ENCODE measurements around the gene UNC13C. TPM values are rescaled to one million over a fixed set of nuclear protein-coding genes. Genes with fewer than 3 reads are reported as not detected.

Gene UNC13C
- total and polyA plus RNA-seq, 10 of the 15 experiments (the other 5 are each of a cell fraction or from before 2014, with no cell fraction given), result 9.9 to 81.3 (median 25.0) TPM

- no peak overlapping the region for H3K27ac ChIP-seq (ENCODE audit: control insufficient read depth, insufficient read depth)
- no peak overlapping the region for H3K4me3 ChIP-seq
- H3K4me1 ChIP-seq (ENCODE audit: control insufficient read depth, insufficient read depth, low read length), result no peaks in the 10 kb centered on the region
- TF ChIP-seq EP300 (IDR thresholded peaks at IDR 0.05; ENCODE audit: borderline replicate concordance in 1 of 2, control insufficient read depth in 1 of 2, low read depth in 2 of 2, low read length in 2 of 2), result no peak
- no peak for TF ChIP-seq SP1 (IDR thresholded peaks at IDR 0.05; ENCODE audit: low read depth, low read length)
- no peak for TF ChIP-seq E2F4 (IDR thresholded peaks at IDR 0.05; ENCODE audit: low read depth, low read length)
- in situ Hi-C loops (cut with MboI) (no loop called here), intact Hi-C loops (cut with micrococcal nuclease; ENCODE audit: unreplicated experiment) (no loop called here)
- H3K36me3 ChIP-seq (ENCODE audit: control insufficient read depth in 2 of 2, insufficient read depth in 2 of 2, low read length in 1 of 2), result no peaks in the 10 kb centered on the region
- no peaks in the 10 kb centered on the region for H3K27me3 ChIP-seq (replicated peaks in 1 of 2; ENCODE audit: control insufficient read depth in 2 of 2, insufficient read depth in 2 of 2, low read length in 1 of 2)
- RAD21 ChIA-PET (ENCODE audit: unreplicated experiment), result no interaction called here
- no peak overlapping the region for H3K9ac ChIP-seq (ENCODE audit: control insufficient read depth, insufficient read depth, low read length)
- POLR2A ChIA-PET, result no interaction called here
- no peaks in the 10 kb centered on the region for H3K79me2 ChIP-seq (ENCODE audit: control insufficient read depth, insufficient read depth, low read length)
- WGBS (ENCODE audit: insufficient coverage, insufficient replicate concordance, low lambda C conversion rate, missing lambda C conversion rate), result 0% methylated on average over 2 of the region's 2 CpGs
- CTCF ChIA-PET, result interaction anchor here (0.7 to 1.4 kb wide), 2 partner anchors 9 to 615 kb away, joined by 3 to 4 read pairs; no protein-coding TSS in a partner anchor
- SMC1A ChIA-PET (ENCODE audit: uncharacterized antibody, unreplicated experiment), result no interaction called here
- ATAC-seq (peak; percentile 45; the same call in 2 of the 3 replicates), DNase-seq (ENCODE audit: low read depth, low spot score) (no peak), FAIRE-seq (no peak)
- no peaks in the 10 kb centered on the region for H4K20me1 ChIP-seq (ENCODE audit: control insufficient read depth, insufficient read depth)
- no peak overlapping the region for H3K4me2 ChIP-seq (ENCODE audit: control insufficient read depth, insufficient read depth)
- H3K9me3 ChIP-seq (replicated peaks; ENCODE audit: control insufficient read depth, insufficient read depth, low read length), result no peaks in the 10 kb centered on the region
- no peak overlapping the region for H2AFZ ChIP-seq (ENCODE audit: control insufficient read depth, low read depth, low read length)
- no TSS peak for BruUV-seq (replicated peaks)
Observed at GRCh38 chr15:54045397-54045796, 67.2 kb downstream of the UNC13C start.

- no peak for ATAC-seq
- no peak overlapping the region for H3K27ac ChIP-seq (ENCODE audit: control insufficient read depth, insufficient read depth)
- no peak for DNase-seq (ENCODE audit: low read depth, low spot score)
- intact Hi-C loops (cut with micrococcal nuclease; ENCODE audit: unreplicated experiment), result no loop called here
- H3K9me3 ChIP-seq (replicated peaks; ENCODE audit: control insufficient read depth, insufficient read depth, low read length), result no peaks in the 10 kb centered on the region
- no peak overlapping the region for H3K4me3 ChIP-seq
- no peaks in the 10 kb centered on the region for H3K27me3 ChIP-seq (replicated peaks in 1 of 2; ENCODE audit: control insufficient read depth in 2 of 2, insufficient read depth in 2 of 2, low read length in 1 of 2)
- BruUV-seq (replicated peaks), result no TSS peak
- CTCF ChIA-PET, result no interaction called here
- FAIRE-seq, result no peak
- SMC1A ChIA-PET (ENCODE audit: uncharacterized antibody, unreplicated experiment), result no interaction called here
- H2AFZ ChIP-seq (ENCODE audit: control insufficient read depth, low read depth, low read length), result no peak overlapping the region
- H4K20me1 ChIP-seq (ENCODE audit: control insufficient read depth, insufficient read depth), result no peaks in the 10 kb centered on the region
- 21% methylated on average over 2 of the region's 2 CpGs for WGBS (ENCODE audit: insufficient coverage, insufficient replicate concordance, low lambda C conversion rate, missing lambda C conversion rate)
- no peak overlapping the region for H3K9ac ChIP-seq (ENCODE audit: control insufficient read depth, insufficient read depth, low read length)
- H3K4me1 ChIP-seq (ENCODE audit: control insufficient read depth, insufficient read depth, low read length), result no peaks in the 10 kb centered on the region
- no peaks in the 10 kb centered on the region for H3K36me3 ChIP-seq (ENCODE audit: control insufficient read depth in 2 of 2, insufficient read depth in 2 of 2, low read length in 1 of 2)
- no peaks in the 10 kb centered on the region for H3K79me2 ChIP-seq (ENCODE audit: control insufficient read depth, insufficient read depth, low read length)
- POLR2A ChIA-PET, result no interaction called here
- RAD21 ChIA-PET (ENCODE audit: unreplicated experiment), result no interaction called here
- in situ Hi-C loops (cut with MboI), result no loop called here
- no peak overlapping the region for H3K4me2 ChIP-seq (ENCODE audit: control insufficient read depth, insufficient read depth)
- no peak for TF ChIP-seq ZBTB11 (CRISPR knock-in tag; IDR thresholded peaks at IDR 0.05)
- no peak for TF ChIP-seq SIN3A (IDR thresholded peaks at IDR 0.05; ENCODE audit: low read depth, low read length)
- no peak for TF ChIP-seq LARP7 (IDR thresholded peaks at IDR 0.05)
- no peak for TF ChIP-seq PAX8 (IDR thresholded peaks at IDR 0.05)
- TF ChIP-seq FOXK2 (IDR thresholded peaks at IDR 0.05), result no peak
- no peak for TF ChIP-seq ZNF24 (IDR thresholded peaks at IDR 0.05)
- TF ChIP-seq POLR2AphosphoS5 (IDR thresholded peaks at IDR 0.05; ENCODE audit: low read length), result no peak
- no peak for TF ChIP-seq SREBF2 (IDR thresholded peaks at IDR 0.05; ENCODE audit: low read length)
- no peak for TF ChIP-seq RAD21 (IDR thresholded peaks at IDR 0.05; ENCODE audit: insufficient read depth, low read depth, low read length)
- TF ChIP-seq PBX3 (IDR thresholded peaks at IDR 0.05; ENCODE audit: insufficient replicate concordance, low read depth, low read length), result no peak
- TF ChIP-seq PML (IDR thresholded peaks at IDR 0.05; ENCODE audit: low read length), result no peak
- TF ChIP-seq NR2F1 (conservative IDR thresholded peaks at IDR 0.05), result no peak
Observed at GRCh38 chr15:54046093-54046492, 67.9 kb downstream of the UNC13C start.

Data from GM12878 (cell line).